GM06990 (cell line): Measurements from ENCODE around the gene RNF220.
A peak's percentile ranks its signal among the peaks of the same experiment; 100 is the strongest.

Source experiments
- DNase-seq: peaks from one replicate; pipeline ENCODE4 v3.0.0-alpha.2; 2011; ENCODE audit not compliant: insufficient read length; ENCODE audit errors: extremely low read depth
- H3K27me3 ChIP-seq: replicated peaks from 2 replicates; pipeline ENCODE4 v1.6.0; 2011; ENCODE audit warnings: low read length; ENCODE audit not compliant: control insufficient read depth, insufficient read depth
- H3K36me3 ChIP-seq: 2 replicates; pipeline ENCODE4 v1.5.1; 2011; ENCODE audit warnings: low read length; ENCODE audit not compliant: control insufficient read depth, insufficient read depth
- H3K4me3 ChIP-seq: replicated peaks from 2 replicates; pipeline ENCODE4 v1.5.1; 2011; ENCODE audit warnings: low read depth, mild to moderate bottlenecking, control low read depth, low read length
- CTCF ChIP-seq: IDR thresholded peaks from 2 replicates; pipeline ENCODE4 v1.5.1; 2011; ENCODE audit warnings: low read length, control low read depth, mild to moderate bottlenecking, inconsistent platforms; ENCODE audit not compliant: insufficient read depth, poor library complexity, severe bottlenecking

The RNF220 gene

GRCh38 chr1:44693900-44694299, 288.8 kb downstream of the RNF220 start:
- no peak for TF ChIP-seq CTCF
- DNase-seq = no peak
- H3K36me3 ChIP-seq = no peaks in the 10 kb centered on the region
- H3K27me3 ChIP-seq = no peaks in the 10 kb centered on the region
- H3K4me3 ChIP-seq = no peak overlapping the region

GRCh38 chr1:44694863-44695478, 289.9 kb downstream of the RNF220 start:
- Histone ChIP-seq H3K36me3 (no peaks in the 10 kb centered on the region), H3K27me3 (no peaks in the 10 kb centered on the region), H3K4me3 (no peak overlapping the region)
- peak; percentile 68 for DNase-seq
- peak; percentile 26 for TF ChIP-seq CTCF

- H3K27me3 ChIP-seq = no peaks in the 10 kb centered on the region
- no peak for TF ChIP-seq CTCF
- DNase-seq = no peak
- no peak overlapping the region for H3K4me3 ChIP-seq
- no peaks in the 10 kb centered on the region for H3K36me3 ChIP-seq
These were observed 290.6 kb downstream of the RNF220 start for GRCh38 chr1:44695671-44696070.

GRCh38 chr1:44696101-44696500, 291.0 kb downstream of the RNF220 start:
- DNase-seq = no peak
- Histone ChIP-seq H3K36me3 (no peaks in the 10 kb centered on the region), H3K4me3 (no peak overlapping the region), H3K27me3 (no peaks in the 10 kb centered on the region)
- no peak for TF ChIP-seq CTCF

GRCh38 chr1:44696789-44697345, 291.8 kb downstream of the RNF220 start:
- Histone ChIP-seq H3K4me3 (no peak overlapping the region), H3K27me3 (no peaks in the 10 kb centered on the region), H3K36me3 (no peaks in the 10 kb centered on the region)
- peak; percentile 48 for DNase-seq
- no peak for TF ChIP-seq CTCF
